ENCODE data around the gene SERINC5. TPM values are rescaled to one million over a fixed set of nuclear protein-coding genes. Genes with fewer than 3 reads are reported as not detected.
"Not testable (repeated sequence)": the region's sequence is repeated elsewhere in the genome, so short reads cannot be mapped to it uniquely, and the experiment has no call there.

The SERINC5 gene
- total and polyA plus RNA-seq, 12 donors, result 2.3 to 21.9 (median 14.8) TPM

GRCh38 chr5:80277191-80277590 is 21.3 kb upstream of the SERINC5 start:
- WGBS, 2 donors, result 44 to 67% methylated on average over 2 of the region's 2 CpGs

GRCh38 chr5:80276186-80276585 is 20.3 kb upstream of the SERINC5 start:
- Histone ChIP-seq H3K27ac (no peak overlapping the region), H3K27me3 (no peaks in the 10 kb centered on the region), H3K4me3 (no peak overlapping the region), H3K9me3 (no peaks in the 10 kb centered on the region), H3K36me3 (no peaks in the 10 kb centered on the region), H3K4me1 (peaks cover 0 to 4% (median 0%) of the 10 kb centered on the region in 9 donors)
- DNase-seq (no peak), ATAC-seq (no peak)
- no peak for TF ChIP-seq CTCF (IDR thresholded peaks at IDR 0.05)
- intact Hi-C loops (cut with DNase I), result loop anchor here in 4 of 10 donors (5.0 to 10.0 kb wide), 2 partner anchors 181 to 184 kb away; no protein-coding TSS in a partner anchor

More at GRCh38 chr5:80277191-80277590, 21.3 kb upstream of the SERINC5 start:
- intact Hi-C loops (cut with DNase I), result loop anchor here in 4 of 10 donors (5.0 to 10.0 kb wide), 2 partner anchors 182 to 185 kb away; no protein-coding TSS in a partner anchor
- H3K9me3 ChIP-seq, result no peaks in the 10 kb centered on the region
- H3K27me3 ChIP-seq, result no peaks in the 10 kb centered on the region
- no peak for DNase-seq
- peaks cover 0 to 4% (median 0%) of the 10 kb centered on the region in 9 donors for H3K4me1 ChIP-seq
- peak in 1 of 8 donors; percentile 20 for ATAC-seq
- TF ChIP-seq CTCF (IDR thresholded peaks at IDR 0.05), result no peak
- H3K27ac ChIP-seq, result no peak overlapping the region
- no peaks in the 10 kb centered on the region for H3K36me3 ChIP-seq
- no peak overlapping the region for H3K4me3 ChIP-seq

- peak in 8 of 9 donors; percentile 40 to 69 (median 51) for TF ChIP-seq CTCF (IDR thresholded peaks at IDR 0.05)
- intact Hi-C loops (cut with DNase I), result loop anchor here (1.0 to 10.0 kb wide), 5 partner anchors 181 to 185 kb away; no protein-coding TSS in a partner anchor
- DNase-seq (no peak), ATAC-seq (peak in 3 of 8 donors; percentile 44 to 57 (median 56))
- H3K36me3 ChIP-seq, result no peaks in the 10 kb centered on the region
- 73 to 83% methylated on average over 2 of the region's 2 CpGs for WGBS, 2 donors
- H3K4me1 ChIP-seq, result peaks cover 0 to 4% (median 0%) of the 10 kb centered on the region in 9 donors
- H3K9me3 ChIP-seq, result no peaks in the 10 kb centered on the region
- H3K4me3 ChIP-seq, result no peak overlapping the region
- no peak overlapping the region for H3K27ac ChIP-seq
- no peaks in the 10 kb centered on the region for H3K27me3 ChIP-seq
Observed at GRCh38 chr5:80275347-80275746, 19.5 kb upstream of the SERINC5 start.

GRCh38 chr5:80270543-80270942 is 14.7 kb upstream of the SERINC5 start:
- not testable (repeated sequence) for H3K4me1 ChIP-seq, H3K4me3 ChIP-seq, H3K27me3 ChIP-seq, H3K36me3 ChIP-seq, H3K9me3 ChIP-seq, ATAC-seq, DNase-seq
- 81 to 91% methylated on average over 2 of the region's 2 CpGs for WGBS, 2 donors
- H3K27ac ChIP-seq, result peak overlapping the region in 1 of 10 donors; percentile 47
- intact Hi-C loops (cut with DNase I), result loop anchor here in 2 of 10 donors (10.0 kb wide), 1 partner anchor 176 kb away; no protein-coding TSS in a partner anchor

- H3K27ac ChIP-seq, result peak overlapping the region in 1 of 10 donors; percentile 47
- H3K9me3 ChIP-seq, result no peaks in the 10 kb centered on the region
- H3K36me3 ChIP-seq, result no peaks in the 10 kb centered on the region
- ATAC-seq, result no peak
- no peak overlapping the region for H3K4me3 ChIP-seq
- 93 to 98% methylated on average over 8 of the region's 8 CpGs for WGBS, 2 donors
- TF ChIP-seq CTCF (IDR thresholded peaks at IDR 0.05), result no peak
- DNase-seq, result no peak
- intact Hi-C loops (cut with DNase I), result loop anchor here in 2 of 10 donors (10.0 kb wide), 1 partner anchor 175 kb away; no protein-coding TSS in a partner anchor
- H3K4me1 ChIP-seq, result no peaks in the 10 kb centered on the region
- H3K27me3 ChIP-seq, result no peaks in the 10 kb centered on the region
Observed at GRCh38 chr5:80269991-80270438, 14.2 kb upstream of the SERINC5 start.
